SU-DHL-6 (cell line): ENCODE data around the gene ATP2B1.

Experiments
- CTCF ChIP-seq: fragments of 200-600 bp; sonication (generic); IDR thresholded peaks from one replicate; pipeline ENCODE4 v1.5.1; 2017; ENCODE audit warnings: antibody characterized with exemption, mild to moderate bottlenecking, low read length, moderate library complexity; ENCODE audit not compliant: insufficient read depth, poor library complexity, severe bottlenecking
- EZH2phosphoT487 ChIP-seq: fragments of 200-600 bp; sonication (generic), shearing (Covaris generic); conservative IDR thresholded peaks from 2 replicates; pipeline ENCODE4 v1.6.1; 2018; ENCODE audit warnings: mild to moderate bottlenecking, antibody characterized with exemption, low read length, moderate library complexity, mixed read lengths

DNA sequence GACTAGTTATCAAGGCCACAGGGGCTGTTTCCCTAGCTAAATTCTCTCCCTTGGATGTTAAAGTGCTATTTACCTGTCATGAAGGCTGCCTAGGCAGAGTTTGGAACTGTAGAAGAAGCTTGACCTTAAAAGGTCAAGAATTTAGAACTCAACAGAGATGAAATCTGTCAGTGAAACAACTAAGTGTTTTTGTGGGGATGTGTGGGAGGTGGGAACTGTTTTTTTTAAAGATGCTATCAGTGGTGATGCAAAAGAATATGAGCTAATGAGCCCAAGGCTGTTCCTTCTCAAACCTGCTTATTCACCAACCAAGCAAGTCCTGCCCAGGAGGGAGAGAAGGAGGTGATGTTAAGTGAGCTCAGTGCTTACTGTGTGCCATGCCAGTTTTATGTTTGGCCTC lies 142.0 kb downstream of the ATP2B1 start:
- no peak for TF ChIP-seq CTCF
- TF ChIP-seq EZH2phosphoT487 = no peak
